CD4-positive, alpha-beta T cell treated with Interleukin-15 for 1 hour (primary cell): ENCODE results near the gene HIVEP2.
A peak's percentile ranks its signal among the peaks of the same experiment; 100 is the strongest.

Source experiments
- DNase-seq: peaks from one replicate; pipeline ENCODE4 v3.0.0-alpha.2; 2020

Gene HIVEP2

GRCh38 chr6:142726616-142727015 lies 218.4 kb downstream of the HIVEP2 start:
- DNase-seq: no peak

- DNase-seq: no peak
These were observed 219.8 kb downstream of the HIVEP2 start for GRCh38 chr6:142725024-142725770.

- no peak for DNase-seq
These were observed 222.1 kb downstream of the HIVEP2 start for GRCh38 chr6:142722841-142723240.

GRCh38 chr6:142722012-142722411 lies 223.0 kb downstream of the HIVEP2 start:
- DNase-seq: no peak

- no peak for DNase-seq
These were observed 223.6 kb downstream of the HIVEP2 start for GRCh38 chr6:142721215-142721920.

GRCh38 chr6:142718667-142719191 lies 226.2 kb downstream of the HIVEP2 start:
- no peak for DNase-seq

GRCh38 chr6:142716097-142716496 lies 228.9 kb downstream of the HIVEP2 start:
- no peak for DNase-seq

- no peak for DNase-seq
These were observed 229.8 kb downstream of the HIVEP2 start for GRCh38 chr6:142714951-142715785.

- DNase-seq: no peak
These were observed 231.0 kb downstream of the HIVEP2 start for GRCh38 chr6:142713959-142714358.

GRCh38 chr6:142712231-142712630 lies 232.7 kb downstream of the HIVEP2 start:
- DNase-seq: no peak

GRCh38 chr6:142708651-142709050 lies 236.3 kb downstream of the HIVEP2 start:
- DNase-seq: no peak

- no peak for DNase-seq
These were observed 237.7 kb downstream of the HIVEP2 start for GRCh38 chr6:142707255-142707654.

GRCh38 chr6:142706210-142706609 lies 238.8 kb downstream of the HIVEP2 start:
- no peak for DNase-seq

- DNase-seq: no peak
These were observed 239.9 kb downstream of the HIVEP2 start for GRCh38 chr6:142705054-142705453.

- peak; percentile 57 for DNase-seq
These were observed 242.2 kb downstream of the HIVEP2 start for GRCh38 chr6:142702501-142703460.
